ENCODE results near the gene ACBD6.

Gene ACBD6

DNA sequence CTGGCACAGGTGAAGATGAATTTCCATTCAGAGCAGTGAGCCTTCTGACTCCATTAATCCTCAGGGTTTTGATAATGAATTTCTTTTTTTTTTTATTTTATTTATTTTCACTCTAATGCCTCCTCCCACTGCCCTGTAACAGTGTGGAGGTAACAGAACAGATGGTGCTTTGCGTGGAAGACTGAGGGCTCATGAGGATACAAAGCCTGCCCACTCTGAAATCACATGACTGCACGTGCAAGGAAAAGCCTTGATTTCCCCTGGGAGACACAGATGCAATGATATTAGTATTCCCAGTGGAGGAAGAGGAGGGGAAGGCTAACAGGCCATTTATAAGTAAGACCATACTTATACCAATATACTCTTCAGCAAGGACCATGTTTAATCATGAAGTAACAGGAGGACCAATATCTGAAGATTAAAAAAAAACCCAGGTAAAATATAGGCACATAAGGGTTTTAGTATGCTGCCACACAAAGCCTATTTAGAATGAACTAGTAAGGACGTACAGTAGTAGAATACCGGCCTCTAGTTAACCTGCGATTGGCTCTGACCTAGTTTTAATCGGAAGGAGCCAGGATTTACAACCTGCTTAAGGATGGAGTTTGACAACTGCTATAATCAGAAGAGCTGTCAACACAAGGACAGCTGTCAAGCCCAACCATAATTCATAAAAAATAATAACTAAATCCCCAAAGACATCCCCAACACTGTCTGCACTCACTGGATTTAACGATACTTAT lies 202.7 kb downstream of the ACBD6 start:
- no peak for DNase-seq (ENCODE audit: low read depth, low spot score)

DNA sequence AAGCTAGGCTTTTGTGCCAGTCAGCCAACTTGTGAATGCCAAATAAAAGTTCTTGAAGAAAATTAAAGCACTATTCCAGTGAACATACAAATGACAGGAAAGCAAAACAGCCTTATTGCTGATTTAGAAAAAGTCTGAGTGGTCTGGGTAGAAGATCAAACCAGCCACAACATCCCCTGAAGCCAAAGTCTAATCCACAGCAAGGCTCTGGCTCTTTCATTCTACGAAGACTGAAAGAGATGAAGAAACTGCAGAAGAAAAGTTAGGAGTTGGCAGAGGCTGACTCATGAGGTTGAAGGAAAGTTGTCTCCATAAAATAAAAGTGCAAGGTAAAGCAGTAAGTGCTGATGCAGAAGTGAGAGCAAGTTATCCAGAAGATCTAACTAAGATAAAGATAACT lies 206.4 kb downstream of the ACBD6 start:
- no peak for DNase-seq (ENCODE audit: low read depth, low spot score)

DNA sequence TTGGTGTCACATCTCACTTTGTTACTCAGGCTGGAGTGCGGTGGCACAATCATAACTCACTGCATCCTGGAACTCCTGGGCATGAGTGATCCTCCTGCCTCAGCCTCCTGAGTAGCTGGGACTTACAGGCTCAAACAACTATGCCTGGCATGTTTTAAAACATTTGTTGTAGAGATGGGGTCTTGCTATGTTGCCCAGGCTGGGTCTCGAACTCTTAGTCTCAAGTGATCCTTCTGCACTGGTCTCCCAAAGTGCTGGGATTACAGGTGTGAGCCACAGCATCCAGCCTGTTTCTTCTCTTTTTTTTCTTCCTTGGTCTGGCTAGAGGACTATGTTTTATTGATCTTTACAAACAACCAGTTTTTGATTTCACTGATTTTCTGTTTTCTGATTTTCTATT lies 207.7 kb downstream of the ACBD6 start:
- DNase-seq (ENCODE audit: low read depth, low spot score): no peak

DNA sequence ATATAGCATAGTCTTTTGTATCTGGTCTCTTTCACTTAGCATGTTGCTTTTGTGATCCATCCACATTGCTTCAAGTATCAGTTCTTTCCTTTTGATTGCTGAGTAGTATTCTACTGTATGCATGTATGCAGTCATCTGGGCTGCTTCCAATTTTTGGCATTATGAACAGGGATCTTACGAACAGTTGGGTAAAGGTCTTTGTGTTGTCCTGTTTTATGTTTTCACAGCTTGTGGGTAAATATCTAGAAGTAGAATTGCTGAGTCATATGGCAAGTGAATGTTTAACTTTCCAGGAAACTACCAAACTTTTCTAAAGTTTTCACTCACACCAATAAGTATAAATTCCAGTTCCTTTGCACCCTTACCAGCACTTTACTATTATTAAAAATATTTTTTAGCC lies 211.4 kb downstream of the ACBD6 start:
- no peak for DNase-seq (ENCODE audit: low read depth, low spot score)

DNA sequence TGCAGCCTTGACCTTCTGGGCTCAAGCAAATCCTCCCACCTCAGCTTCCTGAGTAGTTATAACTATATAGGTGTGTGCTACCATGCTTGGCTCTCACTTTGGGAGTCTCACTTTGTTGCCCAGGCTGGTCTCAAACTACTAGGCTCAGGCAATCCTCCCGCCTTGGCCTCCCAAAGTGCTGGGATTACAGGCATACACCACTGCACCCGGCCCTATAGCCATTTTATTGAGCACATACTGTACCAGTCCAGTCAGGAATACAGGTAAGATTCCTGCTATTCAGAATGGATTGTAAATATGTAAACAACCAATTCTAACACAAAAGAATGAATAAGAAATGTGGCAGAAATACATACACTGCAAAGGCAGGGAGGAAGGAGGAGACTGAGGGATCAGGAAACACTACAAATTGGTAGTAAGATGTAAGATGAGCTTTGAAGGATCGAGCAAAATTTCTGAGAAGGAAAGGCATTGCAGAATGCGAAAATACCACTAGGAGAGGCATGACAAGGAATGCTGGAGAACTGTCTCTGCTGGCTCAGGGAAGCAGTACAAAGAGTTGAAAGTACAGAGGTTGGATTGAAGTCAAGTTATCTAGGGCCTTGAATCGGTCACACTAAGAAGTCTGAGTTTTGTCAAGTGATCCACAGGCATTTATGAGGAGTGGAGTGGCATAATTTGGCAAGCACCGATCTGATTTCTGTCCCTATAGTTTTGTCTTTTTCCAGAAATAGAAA lies 211.9 kb downstream of the ACBD6 start:
- DNase-seq (ENCODE audit: low read depth, low spot score): no peak

DNA sequence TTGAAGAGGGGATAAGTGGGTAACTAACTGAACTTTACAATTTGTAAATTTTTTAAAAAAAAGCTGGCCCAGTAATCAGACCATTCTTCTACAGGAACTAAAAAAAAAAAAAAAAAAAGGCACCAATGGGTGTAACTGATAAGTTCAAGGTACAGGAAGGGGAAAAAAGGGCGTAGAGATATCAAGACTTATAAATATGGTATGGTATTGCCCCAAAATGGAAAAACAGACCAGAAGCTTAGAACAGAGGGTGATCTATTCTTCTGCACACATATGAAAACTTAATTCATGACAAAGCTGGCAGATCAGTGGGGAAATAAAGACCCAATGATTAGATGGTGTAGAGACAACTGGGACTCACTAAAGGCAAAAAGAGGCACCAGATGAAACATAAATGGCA lies 213.4 kb downstream of the ACBD6 start:
- DNase-seq (ENCODE audit: low read depth, low spot score): no peak

DNA sequence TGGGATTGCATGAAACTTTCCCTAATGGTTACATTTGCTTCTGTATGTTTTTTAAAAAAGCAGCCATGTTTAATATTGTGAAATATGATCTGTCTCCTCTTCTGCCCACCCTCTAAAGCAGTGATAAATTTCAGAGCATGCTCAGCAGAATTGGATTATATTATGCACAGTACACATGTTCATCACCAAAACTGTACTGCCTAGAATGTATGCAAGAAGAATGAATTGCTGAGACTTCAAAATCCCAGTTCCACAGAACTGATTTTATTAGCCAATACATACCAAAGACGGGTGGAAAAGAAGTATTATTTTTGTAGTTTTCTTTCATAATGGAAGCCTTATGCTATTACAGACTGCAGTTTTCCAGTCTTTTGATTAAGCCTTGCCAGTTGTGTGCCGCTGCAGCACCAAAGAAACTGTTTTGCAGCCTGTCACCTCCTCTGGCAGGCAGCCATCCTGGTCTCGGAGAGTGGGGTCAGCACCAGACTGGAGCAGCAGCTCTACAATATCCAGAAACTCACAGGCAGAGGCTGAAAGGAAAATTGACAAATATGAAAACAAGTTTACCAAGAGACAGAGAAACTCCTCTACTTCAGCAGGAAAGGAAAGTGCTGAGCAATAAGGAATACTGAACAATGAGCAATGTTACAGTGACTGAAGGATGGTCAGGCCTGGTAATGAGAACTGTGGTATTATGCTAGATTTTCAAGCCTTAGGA lies 214.2 kb downstream of the ACBD6 start:
- no peak for DNase-seq (ENCODE audit: low read depth, low spot score)

DNA sequence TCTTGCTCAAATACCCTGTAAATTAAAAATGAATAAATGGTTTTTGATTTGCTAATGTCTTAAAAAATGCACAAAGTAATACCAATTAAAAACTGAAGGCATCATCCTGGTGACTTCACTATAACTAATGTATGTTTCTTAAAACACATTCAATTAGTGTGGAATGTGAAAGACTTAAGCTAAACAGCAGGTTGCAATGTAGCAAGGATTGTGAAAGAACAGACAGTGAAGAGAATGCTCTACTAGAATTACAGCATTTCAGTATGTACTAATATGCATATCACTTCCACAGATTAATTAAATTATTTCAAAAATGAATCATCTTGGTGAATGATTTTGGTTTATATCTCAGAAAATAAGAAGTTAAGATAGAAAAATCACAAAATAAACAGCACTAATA lies 216.0 kb downstream of the ACBD6 start:
- DNase-seq (ENCODE audit: low read depth, low spot score): no peak

DNA sequence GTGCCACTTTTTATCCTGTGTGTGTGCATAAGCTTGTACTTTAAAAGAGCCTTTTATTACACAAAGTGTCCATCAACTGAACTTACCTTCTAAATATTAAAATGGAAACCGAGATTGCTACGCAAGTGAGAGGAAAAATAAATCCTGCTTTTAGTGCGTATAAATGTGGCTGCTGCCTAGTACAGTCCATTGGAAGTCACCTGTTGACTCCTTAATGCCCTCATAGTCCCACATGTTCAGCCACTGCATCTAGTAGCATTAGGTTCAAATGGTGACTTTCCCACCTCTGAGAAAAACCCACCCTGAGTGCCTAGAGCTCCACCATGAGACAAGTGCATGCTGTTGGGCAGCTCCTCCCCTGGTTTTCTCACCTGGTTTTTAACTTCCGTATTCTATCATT lies 219.3 kb downstream of the ACBD6 start:
- DNase-seq (ENCODE audit: low read depth, low spot score): no peak

DNA sequence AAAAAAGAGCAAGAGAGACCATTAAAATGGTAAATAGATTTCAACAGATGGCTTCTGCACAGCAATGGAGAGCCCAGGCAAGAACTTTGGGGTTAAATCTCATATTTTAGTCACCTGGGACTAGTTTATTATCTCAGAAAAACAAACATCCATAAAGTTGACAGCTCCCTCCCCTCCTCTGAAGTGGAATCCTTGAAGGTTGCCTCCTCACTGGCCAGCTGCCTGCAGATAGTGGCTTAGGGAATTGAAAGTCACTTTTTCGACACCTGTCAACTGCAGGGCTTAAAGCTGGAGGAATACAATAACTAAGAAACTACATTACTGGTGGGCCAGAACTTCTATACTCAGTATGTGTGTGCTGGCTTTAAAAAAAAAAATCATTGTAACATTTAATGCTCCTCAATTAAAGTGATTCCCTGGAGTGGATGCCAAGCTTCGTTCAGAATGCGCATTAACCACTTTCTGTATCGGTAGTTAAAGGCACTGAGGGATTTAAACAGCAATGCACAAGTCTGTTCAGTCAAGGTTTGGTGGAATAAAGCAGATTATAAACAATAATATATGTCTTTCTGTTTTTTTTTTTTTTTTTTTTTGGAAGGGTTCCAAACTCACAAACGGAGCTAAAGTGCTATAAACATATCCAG lies 219.9 kb downstream of the ACBD6 start:
- no peak for DNase-seq (ENCODE audit: low read depth, low spot score)

DNA sequence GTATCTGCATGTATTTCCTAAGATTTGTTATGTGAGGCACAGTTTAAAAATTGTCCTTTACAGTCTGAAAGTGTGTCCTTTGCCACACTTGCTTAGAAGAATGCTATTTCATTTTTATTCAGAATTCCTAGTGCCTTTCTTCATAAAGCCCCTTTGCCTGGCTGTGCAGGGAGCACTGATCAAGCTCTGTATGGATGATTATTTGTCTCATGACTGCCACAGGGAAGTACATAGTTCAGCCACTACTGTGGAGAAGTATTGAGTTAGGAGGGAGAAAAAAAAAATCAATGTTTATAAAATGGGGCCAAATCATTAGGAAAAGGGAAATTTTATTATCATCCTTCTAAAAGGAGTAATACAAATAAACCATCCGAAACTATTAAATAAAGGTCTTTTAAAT lies 220.9 kb downstream of the ACBD6 start:
- DNase-seq (ENCODE audit: low read depth, low spot score): no peak

DNA sequence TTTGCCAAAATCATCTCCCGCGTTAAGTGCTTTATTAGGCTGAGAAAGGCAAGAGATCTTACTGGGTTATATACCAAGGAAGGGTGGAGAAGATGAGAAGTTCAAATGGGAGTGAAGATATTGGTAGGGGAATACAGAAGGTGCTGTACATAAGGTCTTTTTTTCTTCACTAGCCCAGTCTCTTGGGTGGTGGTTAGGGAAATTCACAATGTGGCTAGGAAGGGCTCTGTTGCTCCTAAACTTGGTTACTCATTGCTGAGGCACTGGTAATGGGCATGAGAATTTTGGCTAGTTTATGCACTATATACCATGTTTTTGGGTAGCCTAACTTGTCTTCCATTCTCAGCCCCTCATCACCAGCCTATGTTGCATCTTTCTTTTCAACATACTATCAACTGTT lies 221.8 kb downstream of the ACBD6 start:
- DNase-seq (ENCODE audit: low read depth, low spot score): no peak

DNA sequence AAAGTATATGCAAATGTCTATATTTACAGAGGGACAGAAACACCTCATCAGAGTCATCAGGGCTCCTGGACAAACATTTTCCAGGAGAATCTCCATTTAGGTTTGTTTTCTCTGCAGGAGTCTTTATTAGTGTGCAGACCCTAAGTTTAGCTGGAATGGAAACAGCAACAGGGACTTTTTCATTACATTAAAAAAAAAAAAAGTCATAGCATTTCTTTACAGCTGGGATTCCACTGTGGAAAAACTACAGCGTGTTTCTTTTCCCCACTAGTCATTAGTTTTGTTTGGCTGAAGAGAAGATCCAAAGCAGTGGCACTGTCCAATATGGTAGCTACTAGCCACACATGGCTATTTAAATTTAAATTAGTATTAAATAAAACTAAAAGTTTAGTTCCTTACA lies 222.7 kb downstream of the ACBD6 start:
- DNase-seq (ENCODE audit: low read depth, low spot score): no peak

DNA sequence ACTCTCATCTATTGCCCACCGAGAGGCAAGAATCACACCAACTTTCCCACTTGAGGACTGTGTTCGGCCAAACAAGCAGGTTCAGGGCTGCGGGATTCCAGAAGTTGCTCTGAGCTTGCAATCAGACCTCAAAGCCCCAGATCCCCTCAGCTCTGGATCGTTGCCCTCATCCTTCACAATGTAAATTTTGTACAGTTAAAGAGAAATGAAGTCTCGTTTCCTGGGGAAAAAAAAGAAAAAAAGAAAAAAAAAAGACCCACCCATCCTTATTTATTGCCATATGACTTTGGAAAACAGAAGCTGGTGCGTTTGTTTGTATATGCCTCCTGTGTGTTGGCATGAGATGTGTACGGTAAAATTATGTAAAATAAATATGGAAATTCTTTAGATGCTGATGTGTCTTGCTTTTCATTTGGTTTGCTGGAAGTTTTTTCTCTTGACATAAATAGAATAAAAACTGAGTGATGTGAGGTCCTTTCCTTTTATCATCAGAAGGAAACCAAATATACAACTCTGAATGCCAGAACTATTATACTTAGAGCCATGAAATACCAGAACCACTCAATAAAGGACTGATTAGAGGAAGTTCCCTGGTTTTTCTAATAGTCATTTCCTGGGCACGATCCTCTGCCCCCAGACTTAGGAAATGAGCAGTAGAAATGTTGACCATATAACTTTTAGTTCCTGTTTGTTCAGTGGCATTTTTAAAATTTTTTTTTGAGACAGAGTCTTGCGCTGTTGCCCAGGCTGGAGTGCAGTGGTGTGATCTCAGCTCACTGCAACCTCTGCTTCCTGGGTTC lies 223.6 kb downstream of the ACBD6 start:
- DNase-seq (ENCODE audit: low read depth, low spot score): no peak

DNA sequence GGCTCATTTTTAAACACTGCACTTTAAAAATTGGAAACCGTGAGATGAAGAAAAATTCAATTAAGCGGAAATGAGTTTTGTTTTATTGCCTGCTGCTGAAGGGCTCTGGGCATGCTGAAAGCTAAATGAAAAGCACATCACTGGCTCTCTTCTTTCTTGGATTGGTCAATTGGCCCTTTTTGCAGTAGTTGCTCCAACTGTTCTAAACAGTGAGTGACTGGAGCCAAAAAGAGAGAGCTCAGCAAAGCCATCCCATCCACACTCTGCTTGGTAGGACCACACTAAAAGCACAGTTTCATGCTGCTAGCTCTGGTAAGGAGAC lies 224.2 kb downstream of the ACBD6 start:
- DNase-seq (ENCODE audit: low read depth, low spot score): no peak

DNA sequence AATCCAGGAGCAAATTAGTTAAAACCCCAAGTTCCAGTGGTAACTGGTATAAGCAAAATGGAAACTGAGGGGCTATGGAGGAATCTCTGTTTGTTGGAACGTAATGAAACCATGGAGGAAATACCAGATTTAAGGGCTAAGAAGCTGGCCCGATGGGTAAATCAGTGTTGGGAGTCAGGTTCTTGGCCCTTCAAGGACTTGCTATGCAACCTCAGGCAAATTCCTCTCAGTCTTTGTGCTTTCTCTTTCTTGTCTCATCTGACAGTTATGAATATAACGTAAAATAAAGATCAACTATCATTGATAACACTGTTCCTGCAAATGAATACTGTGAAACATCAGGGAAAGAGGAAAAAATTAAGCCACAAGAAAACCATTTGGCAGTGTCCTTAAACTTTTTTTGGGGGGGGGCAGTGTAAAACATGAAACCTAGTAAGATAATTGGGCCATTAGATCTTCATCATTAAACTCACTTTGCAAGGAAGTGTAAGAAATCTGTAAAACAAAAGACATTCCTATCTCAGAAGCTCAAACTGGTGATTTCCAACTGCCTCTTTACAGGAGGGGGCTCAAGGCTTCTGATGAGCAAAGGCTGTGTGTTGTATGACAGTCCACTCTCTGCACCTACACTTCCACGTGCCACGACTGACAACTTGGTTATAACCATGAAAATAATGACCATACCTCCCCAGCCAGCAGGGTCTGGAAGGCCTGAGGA lies 224.7 kb downstream of the ACBD6 start:
- DNase-seq (ENCODE audit: low read depth, low spot score): no peak

DNA sequence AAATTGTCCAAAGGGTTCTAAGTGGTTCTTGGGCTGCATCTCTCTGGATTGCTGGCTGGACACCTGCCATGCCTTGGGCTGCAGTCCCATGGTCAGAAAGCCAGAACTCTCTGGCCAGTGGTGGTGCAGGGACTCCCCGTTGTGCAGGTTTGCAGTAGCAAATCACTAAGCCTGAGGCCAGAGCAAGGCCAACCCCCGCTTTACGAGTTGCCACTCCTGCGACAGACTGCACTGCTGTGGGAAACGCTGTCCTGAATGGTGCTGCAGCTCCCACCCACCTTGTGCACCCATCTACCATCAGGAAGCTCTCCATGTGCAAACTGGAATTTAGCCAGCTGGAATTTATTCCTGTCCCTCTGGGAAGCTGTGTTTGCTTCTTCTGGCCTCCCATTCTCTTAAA lies 226.7 kb downstream of the ACBD6 start:
- no peak for DNase-seq (ENCODE audit: low read depth, low spot score)

DNA sequence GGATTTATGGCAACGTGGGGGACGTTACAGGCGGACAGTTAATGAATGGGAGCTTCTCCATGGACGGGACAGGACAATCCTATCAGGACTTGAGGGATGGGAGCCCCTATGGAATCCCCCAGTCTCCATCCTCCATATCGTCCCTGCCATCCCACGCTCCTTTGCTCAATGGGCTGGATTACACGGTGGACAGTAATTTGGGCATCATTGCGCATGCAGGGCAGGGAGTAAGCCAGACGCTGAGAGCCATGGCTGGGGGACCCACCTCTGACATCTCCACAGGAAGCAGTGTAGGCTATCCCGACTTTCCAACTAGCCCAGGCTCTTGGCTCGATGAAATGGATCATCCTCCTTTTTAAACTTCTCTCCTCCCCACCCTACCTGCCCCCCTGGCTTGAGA lies 228.2 kb downstream of the ACBD6 start:
- no peak for DNase-seq (ENCODE audit: low read depth, low spot score)

DNA sequence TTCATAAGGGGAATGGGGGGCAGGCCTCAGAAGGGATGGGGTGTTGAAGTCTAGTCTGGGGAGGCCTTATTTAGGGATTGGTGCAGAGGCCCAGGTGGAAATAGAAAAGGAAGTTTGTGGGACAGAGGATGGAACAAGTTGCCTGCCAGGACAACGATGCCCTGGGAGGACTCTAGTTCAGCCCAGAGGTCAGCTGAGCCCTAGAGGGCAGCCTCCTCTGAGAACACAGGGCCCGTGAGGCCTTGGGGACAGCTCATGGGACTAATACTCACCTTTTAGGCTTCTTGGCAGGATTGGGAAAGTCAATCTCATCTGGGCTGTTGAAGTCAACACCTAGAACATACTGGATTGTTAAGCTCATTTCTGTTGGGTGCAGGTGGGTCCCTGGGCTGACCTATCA lies 229.3 kb downstream of the ACBD6 start:
- DNase-seq (ENCODE audit: low read depth, low spot score): no peak

DNA sequence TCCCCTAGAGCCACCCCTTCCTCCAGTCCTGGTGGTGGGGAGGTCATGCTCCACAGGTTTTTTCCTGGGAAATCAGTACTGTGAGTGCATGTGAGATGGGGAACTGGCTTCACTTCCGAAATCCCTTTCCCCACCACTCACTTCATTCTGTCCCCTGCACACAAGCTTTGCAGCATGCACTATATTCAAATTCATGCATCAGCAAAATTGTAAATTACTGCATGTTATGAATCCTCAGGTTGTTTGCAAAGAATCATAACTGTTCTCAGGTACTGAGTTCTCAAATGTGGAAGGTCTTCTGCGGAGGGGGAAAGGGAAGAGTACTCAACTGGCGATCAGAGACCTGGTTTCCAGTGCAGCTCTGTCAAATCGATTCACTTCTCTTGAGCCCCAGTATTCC lies 230.0 kb downstream of the ACBD6 start:
- DNase-seq (ENCODE audit: low read depth, low spot score): no peak

Data from activated naive CD8-positive, alpha-beta T cell treated with anti-CD3 and anti-CD28 coated beads, Interleukin-2, amount 50 U/mL, for 16 hours (primary cell).